ENCODE measurements around the gene CFAP410.

DNA sequence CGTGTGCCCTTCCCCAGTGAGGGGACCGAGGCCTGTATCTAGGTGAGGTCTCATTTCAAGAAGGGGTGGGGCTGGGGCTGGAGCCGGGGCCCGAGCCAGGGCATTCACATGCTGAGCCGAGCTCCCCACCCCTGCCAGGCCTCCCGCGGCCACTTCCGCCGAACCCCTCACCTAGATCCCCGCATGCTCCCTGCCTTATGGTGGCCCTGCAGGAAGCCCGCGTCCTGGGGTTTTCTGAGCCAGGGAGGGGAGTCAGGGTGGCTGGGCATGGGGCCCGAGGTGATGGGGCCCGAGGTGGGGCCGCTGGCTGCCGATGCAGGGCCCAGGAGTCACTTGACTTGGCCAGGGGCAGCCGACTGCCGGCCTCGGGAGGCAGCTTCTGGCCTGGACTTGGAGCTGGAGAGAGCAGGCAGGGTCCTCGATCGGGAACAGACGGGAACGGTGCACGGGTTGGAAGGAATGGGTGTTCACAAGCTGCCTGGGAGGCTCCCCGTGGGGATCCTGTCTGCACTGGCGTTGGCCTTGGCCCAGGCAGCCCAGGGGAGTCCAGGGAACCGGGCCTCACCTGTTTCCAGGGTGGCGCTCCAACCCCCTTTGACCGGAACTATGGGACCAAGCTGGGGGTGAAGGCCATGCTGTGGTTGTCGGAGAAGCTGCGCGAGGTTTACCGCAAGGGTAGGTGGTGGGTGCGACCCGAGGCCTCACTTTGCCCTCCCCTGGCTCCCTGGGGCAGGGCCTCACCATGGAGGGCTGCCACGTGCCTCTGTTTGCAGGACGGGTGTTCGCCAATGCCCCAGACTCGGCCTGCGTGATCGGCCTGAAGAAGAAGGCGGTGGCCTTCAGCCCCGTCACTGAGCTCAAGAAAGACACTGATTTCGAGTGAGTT is 13.6 kb downstream of the CFAP410 start:
- TF ChIP-seq CTCF (IDR thresholded peaks at IDR 0.05; ENCODE audit: low read length) (no peak), EZH2 (optimal IDR thresholded peaks at IDR 0.05; ENCODE audit: low read depth, low read length) (no peak), EZH2phosphoT487 (IDR thresholded peaks at IDR 0.05; ENCODE audit: low read length) (no peak)

All from MM.1S (cell line).